Measurements from ENCODE around the gene MINDY1. TPM values are rescaled to one million over a fixed set of nuclear protein-coding genes. Genes with fewer than 3 reads are reported as not detected.

The MINDY1 gene
- total and polyA plus RNA-seq, 7 donors, result 4.4 to 26.0 (median 16.2) TPM

DNA sequence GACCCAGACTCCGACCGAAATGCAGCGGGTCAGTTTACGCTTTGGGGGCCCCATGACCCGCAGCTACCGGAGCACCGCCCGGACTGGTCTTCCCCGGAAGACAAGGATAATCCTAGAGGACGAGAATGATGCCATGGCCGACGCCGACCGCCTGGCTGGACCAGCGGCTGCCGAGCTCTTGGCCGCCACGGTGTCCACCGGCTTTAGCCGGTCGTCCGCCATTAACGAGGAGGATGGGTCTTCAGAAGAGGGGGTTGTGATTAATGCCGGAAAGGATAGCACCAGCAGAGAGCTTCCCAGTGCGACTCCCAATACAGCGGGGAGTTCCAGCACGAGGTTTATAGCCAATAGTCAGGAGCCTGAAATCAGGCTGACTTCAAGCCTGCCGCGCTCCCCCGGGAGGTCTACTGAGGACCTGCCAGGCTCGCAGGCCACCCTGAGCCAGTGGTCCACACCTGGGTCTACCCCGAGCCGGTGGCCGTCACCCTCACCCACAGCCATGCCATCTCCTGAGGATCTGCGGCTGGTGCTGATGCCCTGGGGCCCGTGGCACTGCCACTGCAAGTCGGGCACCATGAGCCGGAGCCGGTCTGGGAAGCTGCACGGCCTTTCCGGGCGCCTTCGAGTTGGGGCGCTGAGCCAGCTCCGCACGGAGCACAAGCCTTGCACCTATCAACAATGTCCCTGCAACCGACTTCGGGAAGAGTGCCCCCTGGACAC is 41.4 kb upstream of the MINDY1 start:
- intact Hi-C loops (cut with DNase I), result no loop called here
- peak overlapping the region; percentile 89 for H3K4me3 ChIP-seq
- H3K36me3 ChIP-seq (ENCODE audit: insufficient read depth in 1 of 2, low read depth in 1 of 2), result peaks cover 9 to 38% of the 10 kb centered on the region in 2 donors
- H3K9me3 ChIP-seq, result no peaks in the 10 kb centered on the region
- DNase-seq (peak; percentile 72 to 87), ATAC-seq (peak; percentile 83 to 90 (median 86))
- H3K27me3 ChIP-seq (ENCODE audit: insufficient read depth in 3 of 3, low read length in 2 of 3), result no peaks in the 10 kb centered on the region
- H3K4me1 ChIP-seq, result peaks cover 18% of the 10 kb centered on the region
- WGBS, 3 donors, result 0 to 1% (median 1%) methylated on average over 48 of the region's 48 CpGs
- TF ChIP-seq, protein P1, sequence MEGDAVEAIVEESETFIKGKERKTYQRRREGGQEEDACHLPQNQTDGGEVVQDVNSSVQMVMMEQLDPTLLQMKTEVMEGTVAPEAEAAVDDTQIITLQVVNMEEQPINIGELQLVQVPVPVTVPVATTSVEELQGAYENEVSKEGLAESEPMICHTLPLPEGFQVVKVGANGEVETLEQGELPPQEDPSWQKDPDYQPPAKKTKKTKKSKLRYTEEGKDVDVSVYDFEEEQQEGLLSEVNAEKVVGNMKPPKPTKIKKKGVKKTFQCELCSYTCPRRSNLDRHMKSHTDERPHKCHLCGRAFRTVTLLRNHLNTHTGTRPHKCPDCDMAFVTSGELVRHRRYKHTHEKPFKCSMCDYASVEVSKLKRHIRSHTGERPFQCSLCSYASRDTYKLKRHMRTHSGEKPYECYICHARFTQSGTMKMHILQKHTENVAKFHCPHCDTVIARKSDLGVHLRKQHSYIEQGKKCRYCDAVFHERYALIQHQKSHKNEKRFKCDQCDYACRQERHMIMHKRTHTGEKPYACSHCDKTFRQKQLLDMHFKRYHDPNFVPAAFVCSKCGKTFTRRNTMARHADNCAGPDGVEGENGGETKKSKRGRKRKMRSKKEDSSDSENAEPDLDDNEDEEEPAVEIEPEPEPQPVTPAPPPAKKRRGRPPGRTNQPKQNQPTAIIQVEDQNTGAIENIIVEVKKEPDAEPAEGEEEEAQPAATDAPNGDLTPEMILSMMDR (IDR thresholded peaks at IDR 0.05), result peak; percentile 52
- H3K27ac ChIP-seq, result peak overlapping the region; percentile 87

DNA sequence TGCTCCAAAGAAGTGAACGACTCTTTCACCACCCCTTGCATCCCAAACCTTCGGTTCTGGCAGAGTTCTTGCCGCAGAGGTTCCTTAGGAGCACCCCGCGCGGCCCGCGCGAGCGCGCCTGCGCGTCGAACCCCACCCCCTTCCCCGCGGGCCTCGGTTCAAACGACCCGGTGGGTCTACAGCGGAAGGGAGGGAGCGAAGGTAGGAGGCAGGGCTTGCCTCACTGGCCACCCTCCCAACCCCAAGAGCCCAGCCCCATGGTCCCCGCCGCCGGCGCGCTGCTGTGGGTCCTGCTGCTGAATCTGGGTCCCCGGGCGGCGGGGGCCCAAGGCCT is 40.9 kb upstream of the MINDY1 start, which contains the start of gene C1orf56:
C1orf56 (plus strand) TSS at position 161 of the 334 bp plus-strand sequence; CDS start at position 258, 97 bp downstream.
- peak within 1 kb of the TSS; percentile 89 for H3K4me3 ChIP-seq
- peak; percentile 70 to 84 for DNase-seq
- 0 to 1% (median 0%) methylated on average over 25 to 29 of the region's 29 CpGs for WGBS, 3 donors
- H3K27me3 ChIP-seq (ENCODE audit: insufficient read depth in 3 of 3, low read length in 2 of 3), result no peaks in the 10 kb centered on the region
- H3K4me1 ChIP-seq, result peaks cover 18% of the 10 kb centered on the region
- intact Hi-C loops (cut with DNase I), result no loop called here
- peak within 1 kb of the TSS; percentile 87 for H3K27ac ChIP-seq
- TF ChIP-seq, protein P1 (IDR thresholded peaks at IDR 0.05), result no peak
- H3K9me3 ChIP-seq, result no peaks in the 10 kb centered on the region
- peak; percentile 65 to 86 (median 75) for ATAC-seq
- peaks cover 7 to 33% of the 10 kb centered on the region in 2 donors for H3K36me3 ChIP-seq (ENCODE audit: insufficient read depth in 1 of 2, low read depth in 1 of 2)

DNA sequence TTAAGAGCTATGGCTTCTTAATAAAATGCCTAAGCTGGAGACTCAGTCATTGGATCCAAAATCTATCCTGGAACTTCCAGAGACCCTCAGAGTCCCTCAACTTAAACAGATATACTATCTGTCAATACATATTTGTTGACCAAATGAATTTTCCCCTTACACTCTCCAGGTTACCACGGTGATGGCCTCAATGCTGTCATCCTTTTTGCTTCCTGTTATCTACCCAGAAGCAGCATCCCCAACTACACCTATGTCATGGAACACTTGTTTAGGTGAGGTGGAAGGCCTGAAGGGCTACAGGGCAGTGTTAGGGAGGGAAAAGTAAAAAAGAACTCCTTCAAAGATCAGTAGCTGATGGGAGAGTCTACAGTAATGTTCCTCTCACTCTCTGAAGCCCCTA is 36.5 kb upstream of the MINDY1 start:
- TF ChIP-seq, protein P1 (IDR thresholded peaks at IDR 0.05), result no peak
- Histone ChIP-seq H3K9me3 (no peaks in the 10 kb centered on the region), H3K36me3 (ENCODE audit: insufficient read depth in 1 of 2, low read depth in 1 of 2) (peaks cover 3 to 4% of the 10 kb centered on the region in 2 donors), H3K27ac (no peak overlapping the region), H3K4me3 (no peak overlapping the region), H3K27me3 (ENCODE audit: insufficient read depth in 3 of 3, low read length in 2 of 3) (no peaks in the 10 kb centered on the region), H3K4me1 (no peaks in the 10 kb centered on the region)
- ATAC-seq (no peak), DNase-seq (no peak)
- 86 to 95% (median 94%) methylated on average over 1 of the region's 1 CpG for WGBS, 3 donors
- intact Hi-C loops (cut with DNase I), result no loop called here

DNA sequence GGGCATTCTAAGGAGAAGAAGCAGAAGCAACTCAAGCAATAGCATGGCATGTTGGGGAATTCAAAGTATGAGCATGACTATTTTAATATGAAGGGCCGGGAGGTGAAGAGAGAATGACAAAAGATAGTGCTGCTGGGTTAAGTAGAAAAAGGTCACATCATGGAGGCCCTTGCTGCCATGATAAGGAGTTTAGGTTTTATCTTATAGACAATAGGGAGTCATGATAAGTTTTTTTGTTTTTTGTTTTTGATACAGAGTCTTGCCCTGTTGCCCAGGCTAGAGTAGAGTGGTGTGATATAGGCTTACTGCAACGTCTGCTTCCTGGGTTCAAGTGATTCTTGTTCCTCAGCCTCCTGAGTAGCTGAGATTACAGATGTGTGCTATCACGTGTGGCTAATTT is 32.8 kb upstream of the MINDY1 start:
- intact Hi-C loops (cut with DNase I), result no loop called here
- no peak overlapping the region for H3K27ac ChIP-seq
- H3K27me3 ChIP-seq (ENCODE audit: insufficient read depth in 3 of 3, low read length in 2 of 3), result no peaks in the 10 kb centered on the region
- 90 to 95% (median 90%) methylated on average over 3 of the region's 3 CpGs for WGBS, 3 donors
- DNase-seq (no peak), ATAC-seq (no peak)
- H3K4me3 ChIP-seq, result no peak overlapping the region
- TF ChIP-seq, protein P1 (IDR thresholded peaks at IDR 0.05), result no peak
- no peaks in the 10 kb centered on the region for H3K9me3 ChIP-seq
- no peaks in the 10 kb centered on the region for H3K4me1 ChIP-seq
- peaks cover 5 to 13% of the 10 kb centered on the region in 2 donors for H3K36me3 ChIP-seq (ENCODE audit: insufficient read depth in 1 of 2, low read depth in 1 of 2)
